GM19324 (cell line): ENCODE data around the gene CHL1.
A peak's percentile ranks its signal among the peaks of the same experiment; 100 is the strongest.

Experiments used
- ATAC-seq: cut with Tn5 transposase; IDR thresholded peaks from one replicate; pipeline ENCODE4 v1.9.1; 2021; ENCODE audit warnings: mild to moderate bottlenecking, moderate library complexity; ENCODE audit not compliant: unreplicated experiment, low FRiP score

The CHL1 gene

DNA sequence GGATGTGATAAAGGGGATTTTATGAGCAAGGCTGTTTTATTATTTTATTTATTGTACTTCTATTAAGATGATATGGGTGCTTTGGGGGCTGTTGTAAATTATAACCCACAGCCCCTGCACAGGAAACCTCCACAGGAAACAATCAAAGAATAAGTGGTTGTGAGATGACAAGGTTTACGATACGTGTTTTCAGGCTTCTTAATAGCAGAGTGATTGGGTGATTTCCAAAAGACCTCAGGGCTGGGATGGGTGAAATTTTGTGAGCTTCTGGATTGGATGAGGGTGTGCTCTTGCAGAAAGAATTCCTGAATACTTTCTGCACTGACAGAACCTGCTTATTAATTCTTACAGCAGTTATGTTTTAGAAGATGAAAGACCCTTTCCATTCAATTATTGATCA is 21.4 kb downstream of the CHL1 start:
- ATAC-seq: no peak

GRCh38 chr3:228442-229182 is 32.0 kb downstream of the CHL1 start:
- ATAC-seq: no peak

DNA sequence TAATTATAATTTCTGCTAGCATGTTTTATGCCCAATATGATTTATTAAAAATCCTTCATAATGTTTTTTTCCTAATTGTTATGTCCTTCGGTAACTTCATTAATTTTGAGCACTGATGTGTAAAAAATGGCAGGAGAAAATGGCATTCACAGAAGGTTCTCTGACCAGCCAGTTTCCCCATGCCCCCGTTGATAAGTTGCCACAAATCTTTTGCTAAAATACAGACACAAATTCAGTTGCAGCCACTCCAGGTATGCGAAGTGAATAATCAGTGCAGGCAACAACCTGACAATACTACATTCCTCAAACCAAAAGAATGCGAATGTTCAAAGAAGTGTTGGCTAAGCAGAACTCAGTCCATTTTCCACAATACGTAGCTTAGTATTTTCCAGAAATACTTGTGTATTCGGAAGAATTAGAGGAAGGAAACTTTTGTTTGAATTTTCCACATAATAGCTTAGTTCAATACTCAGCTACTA is 32.7 kb downstream of the CHL1 start:
- no peak for ATAC-seq

- ATAC-seq: no peak
Observed at GRCh38 chr3:236881-237280, 40.3 kb downstream of the CHL1 start.

- ATAC-seq: no peak
Observed at GRCh38 chr3:242602-243355, 46.2 kb downstream of the CHL1 start.

DNA sequence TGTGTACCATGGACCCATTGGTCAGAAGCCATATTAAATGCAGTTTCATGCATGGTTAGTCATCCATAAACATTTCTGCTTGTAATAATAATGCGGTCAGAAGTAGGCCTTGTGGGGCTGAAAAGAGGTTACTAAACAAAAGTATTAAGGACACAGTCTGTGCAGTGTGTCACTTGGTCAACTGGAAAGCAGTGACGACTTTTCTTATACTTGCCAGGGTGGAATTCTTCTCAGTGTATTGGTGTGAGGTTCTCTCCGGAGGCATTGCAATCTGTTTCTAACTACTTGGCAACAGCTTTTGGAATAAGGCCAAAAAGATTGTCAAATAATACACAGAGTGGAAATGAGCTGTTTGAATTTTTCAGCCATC is 46.8 kb downstream of the CHL1 start:
- ATAC-seq: no peak

GRCh38 chr3:244041-244440 is 47.5 kb downstream of the CHL1 start:
- no peak for ATAC-seq

- ATAC-seq: no peak
Observed at GRCh38 chr3:247916-248315, 51.4 kb downstream of the CHL1 start.

DNA sequence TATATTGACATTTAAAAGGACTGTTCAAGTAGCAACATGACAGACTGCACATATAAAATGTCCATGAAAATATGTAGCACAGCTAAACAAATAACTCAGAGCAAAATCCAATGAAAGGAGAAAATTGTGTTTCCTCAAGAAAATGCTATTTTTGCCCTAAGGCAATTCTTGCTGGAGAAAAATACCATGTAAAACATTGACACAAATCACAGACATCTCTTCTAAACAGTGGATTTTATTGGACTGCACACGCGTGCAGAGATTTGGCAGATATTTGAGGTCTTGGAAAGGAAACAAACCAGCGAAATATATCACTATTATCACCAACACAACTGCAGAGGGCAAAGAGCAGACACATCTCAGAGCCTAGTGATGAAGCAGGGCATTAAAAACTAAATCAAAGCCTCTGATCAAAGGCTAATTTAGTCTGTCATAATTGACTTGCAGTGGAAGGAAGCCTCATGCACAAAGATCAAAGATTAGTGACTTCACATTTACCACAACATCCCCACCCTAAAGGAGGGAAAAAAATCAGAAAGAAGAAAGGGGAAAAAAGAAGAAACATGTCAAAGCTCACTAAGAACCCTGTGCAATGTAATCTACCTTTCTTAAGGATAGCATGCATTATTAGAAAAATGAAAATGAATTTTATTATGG is 52.4 kb downstream of the CHL1 start:
- ATAC-seq: no peak

DNA sequence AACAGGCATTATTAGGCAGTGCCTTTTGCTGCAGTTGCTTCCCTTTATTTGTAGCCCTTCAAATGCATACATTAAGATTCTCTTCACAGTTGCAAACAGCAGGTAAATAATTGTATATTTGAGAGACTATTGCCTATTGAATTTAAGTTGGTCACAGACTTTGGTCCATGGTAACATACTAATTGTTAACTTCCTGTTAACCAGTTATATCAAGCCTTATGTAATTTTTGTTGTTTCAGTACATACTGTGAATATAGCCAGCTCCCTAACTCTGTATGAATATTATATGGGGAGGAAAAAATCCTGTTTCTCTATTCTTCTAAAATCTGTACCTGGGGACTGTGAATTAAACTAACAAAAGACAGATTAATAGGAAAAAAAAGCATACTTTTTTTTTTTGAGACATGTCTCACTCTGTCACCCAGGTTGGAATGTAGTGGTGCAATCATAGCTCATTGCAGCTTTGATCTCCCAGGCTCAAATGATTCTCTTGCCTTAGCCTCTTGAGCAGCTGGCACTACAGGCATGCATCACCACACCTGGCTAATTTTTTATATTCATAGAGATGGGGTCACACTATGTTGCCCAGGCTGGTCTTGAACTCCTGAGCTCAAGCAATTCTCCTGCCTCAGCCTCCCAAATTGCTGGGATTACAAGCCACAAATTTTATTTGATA is 53.2 kb downstream of the CHL1 start:
- ATAC-seq: no peak

DNA sequence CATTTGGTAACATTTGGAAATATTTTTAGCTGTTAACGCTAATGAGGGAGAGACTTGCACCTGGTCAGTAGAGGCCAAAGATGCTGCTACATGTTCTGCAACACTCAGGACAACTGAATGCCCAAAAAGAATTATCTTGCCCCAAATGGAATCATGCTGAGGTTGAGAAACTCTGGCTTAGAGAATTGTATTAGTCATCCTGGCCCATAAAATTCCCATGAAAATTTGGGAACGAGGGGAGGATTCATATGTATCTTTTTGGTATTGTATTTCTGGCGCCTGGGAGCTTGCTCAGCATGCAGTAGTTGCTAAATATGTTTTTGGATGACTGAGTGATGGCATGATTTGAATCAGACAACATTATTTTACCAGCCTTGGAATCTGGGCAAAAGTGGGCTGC is 59.9 kb downstream of the CHL1 start:
- ATAC-seq: no peak

GRCh38 chr3:257826-258225 is 61.3 kb downstream of the CHL1 start:
- ATAC-seq: no peak

DNA sequence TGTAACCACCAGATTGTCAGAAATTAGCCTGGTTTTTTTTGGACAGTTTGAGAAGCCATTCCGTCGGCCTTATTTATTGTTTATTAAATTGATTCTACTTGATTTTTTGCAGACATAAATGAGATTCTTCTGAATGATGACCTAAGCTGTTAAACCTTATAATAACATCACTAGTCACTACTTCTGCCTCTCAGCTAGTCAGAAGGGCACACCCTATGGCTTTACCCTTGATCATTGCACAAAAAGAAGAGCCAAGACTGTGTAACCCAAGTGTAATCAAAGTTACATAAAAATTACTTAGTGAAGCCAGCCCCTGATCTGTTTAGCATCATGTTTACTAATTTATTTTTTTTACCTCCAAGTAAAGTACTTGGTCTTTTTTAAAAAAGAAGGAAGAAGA is 64.3 kb downstream of the CHL1 start:
- no peak for ATAC-seq

GRCh38 chr3:263393-263792 is 66.8 kb downstream of the CHL1 start:
- no peak for ATAC-seq

DNA sequence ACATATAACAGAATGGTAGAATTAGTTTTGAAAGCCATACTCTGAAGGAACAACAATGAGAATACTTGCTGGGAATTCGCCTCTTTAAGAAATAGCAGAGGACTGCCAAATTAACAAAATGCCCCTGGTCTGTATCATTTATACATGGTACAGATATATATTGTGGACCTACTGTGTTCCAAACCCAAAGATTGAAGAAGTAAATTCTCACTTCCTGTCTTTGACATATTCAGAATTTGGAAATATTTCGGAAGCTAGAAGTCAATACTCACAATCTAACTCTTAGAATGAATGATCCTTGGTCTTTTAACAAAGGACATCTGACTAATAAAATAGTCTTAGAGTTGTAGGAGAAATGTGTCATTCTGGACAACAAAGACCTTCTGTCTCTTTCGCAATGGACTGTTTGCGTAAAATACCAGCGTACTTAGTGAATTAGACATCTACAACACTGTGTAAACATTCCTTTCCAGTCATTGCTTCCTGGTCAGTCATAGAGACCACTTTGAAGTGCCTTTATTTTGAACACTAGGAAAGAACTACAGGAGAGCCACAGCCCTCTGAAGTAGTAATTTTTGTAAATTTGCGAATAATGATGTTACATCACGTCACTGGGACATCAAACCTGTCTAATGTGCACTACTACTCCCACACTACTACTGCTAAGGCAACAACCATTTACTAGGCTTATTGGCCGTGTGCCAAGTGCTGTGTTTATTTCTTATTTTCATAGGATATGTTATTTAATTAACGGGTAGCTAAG is 68.0 kb downstream of the CHL1 start:
- ATAC-seq: no peak

- no peak for ATAC-seq
Observed at GRCh38 chr3:267101-267500, 70.5 kb downstream of the CHL1 start.

DNA sequence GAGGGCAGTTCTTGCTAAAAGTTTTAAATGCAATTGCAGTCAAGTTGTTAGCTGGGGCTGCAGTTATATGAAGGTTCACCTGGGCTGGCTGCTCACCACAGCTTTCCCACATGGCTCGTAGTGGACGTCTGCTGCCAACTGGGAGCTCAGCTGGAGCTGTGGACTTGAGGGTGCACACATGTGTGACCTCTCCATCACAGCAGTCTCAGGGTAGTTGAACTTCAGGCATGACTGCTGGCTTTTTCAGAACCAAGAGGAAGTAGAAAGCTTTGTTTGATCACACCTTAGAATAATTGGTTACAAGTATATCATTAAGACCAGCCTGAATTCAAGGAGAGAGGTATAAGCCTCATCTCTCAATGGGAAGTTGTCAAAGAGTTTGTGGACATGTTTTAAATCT is 74.1 kb downstream of the CHL1 start:
- ATAC-seq: no peak

DNA sequence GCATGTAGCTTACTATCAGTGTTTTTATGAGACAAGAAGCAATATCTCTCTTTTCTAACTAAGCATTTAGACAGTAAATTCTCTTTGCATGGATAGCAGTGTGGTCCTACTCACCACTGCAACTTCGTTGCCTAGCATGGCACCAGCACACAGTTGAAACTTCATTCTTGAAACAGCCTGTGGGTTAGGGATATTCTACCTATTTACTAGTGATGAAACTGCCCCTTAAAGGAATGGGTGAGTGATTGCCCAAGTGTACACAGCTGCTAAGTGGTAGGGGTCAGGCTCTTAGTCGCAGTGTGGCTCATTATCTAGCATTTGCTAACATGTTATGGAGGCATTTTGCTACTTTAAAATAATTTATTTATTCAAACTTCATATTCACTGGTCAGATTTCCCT is 78.4 kb downstream of the CHL1 start:
- no peak for ATAC-seq

DNA sequence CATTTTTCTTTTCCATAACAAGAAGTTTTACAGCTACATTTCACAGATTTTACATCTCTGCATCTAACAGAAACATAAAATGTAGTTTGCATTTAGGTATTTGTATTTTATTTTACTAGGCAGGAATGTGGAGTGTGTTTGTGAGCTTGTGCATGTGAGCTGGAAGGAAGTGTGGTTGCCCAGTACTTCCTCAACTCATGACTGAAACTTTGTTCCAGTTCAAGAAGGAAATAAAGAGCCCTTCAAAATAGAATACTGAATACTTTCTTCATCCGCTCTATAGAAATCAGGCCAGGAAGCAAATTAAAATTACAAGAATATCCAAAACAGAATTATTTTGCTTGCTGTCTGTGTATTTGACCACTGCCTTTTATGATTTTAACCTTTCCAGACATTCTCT is 81.3 kb downstream of the CHL1 start:
- ATAC-seq: no peak

DNA sequence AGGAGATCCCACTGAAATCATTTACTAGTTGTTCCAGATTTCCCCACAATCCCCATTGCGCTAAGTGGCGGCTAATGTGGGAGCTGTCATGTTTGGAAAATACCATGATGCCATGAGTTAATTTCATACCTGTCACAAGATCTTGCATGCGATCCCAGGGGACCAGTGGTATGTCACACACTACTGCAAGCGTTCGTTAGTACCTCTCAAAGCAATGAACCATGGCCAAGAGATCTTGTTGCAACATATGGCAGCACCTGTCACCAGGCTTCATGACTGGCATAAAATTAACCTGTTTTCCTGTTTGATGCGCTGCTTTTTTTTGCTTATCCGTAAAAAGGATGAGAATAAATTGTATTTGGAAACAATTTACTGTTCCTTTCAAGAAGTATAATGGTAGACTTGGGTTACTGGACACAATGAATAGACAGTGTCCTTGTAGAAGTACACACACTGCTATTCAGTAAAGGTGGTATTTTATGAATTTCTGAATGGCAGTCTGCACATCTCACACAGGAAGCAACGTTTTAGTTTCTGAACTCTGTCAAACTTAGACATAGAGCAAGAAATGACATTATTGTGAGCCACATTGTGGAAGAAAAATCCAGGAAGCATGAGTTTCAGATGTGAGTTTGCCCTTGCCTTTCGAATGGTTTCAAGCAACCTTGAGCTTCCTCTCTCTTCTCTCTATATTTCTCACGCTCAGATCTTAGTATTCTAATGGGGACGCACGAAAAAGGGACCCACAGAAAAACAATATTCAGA is 81.9 kb downstream of the CHL1 start:
- peak; percentile 71 for ATAC-seq
